Stimulated activated CD4-positive, alpha-beta T cell treated with anti-CD3 and anti-CD28 coated beads, TNF-alpha, amount 100 ng/mL, for 48 hours (primary cell): ENCODE results near the gene IL20.

Experiments
- DNase-seq, 3 donors: peaks; one replicate each; pipeline ENCODE4 v3.0.0-alpha.2; 2020; ENCODE audit warnings: low read depth in 3 of 3

IL20 gene

GRCh38 chr1:206878456-206878855 is 13.0 kb downstream of the IL20 start:
- DNase-seq: no peak

GRCh38 chr1:206880314-206880713 is 14.9 kb downstream of the IL20 start:
- DNase-seq: no peak

- DNase-seq: no peak
Measured at GRCh38 chr1:206882555-206882954, 17.1 kb downstream of the IL20 start.

- no peak for DNase-seq
Measured at GRCh38 chr1:206883160-206883559, 17.7 kb downstream of the IL20 start.

- DNase-seq: no peak
Measured at GRCh38 chr1:206883876-206884275, 18.5 kb downstream of the IL20 start.

GRCh38 chr1:206885341-206886060 is 20.1 kb downstream of the IL20 start:
- DNase-seq: no peak

GRCh38 chr1:206886831-206887230 is 21.4 kb downstream of the IL20 start:
- no peak for DNase-seq

GRCh38 chr1:206887701-206888100 is 22.3 kb downstream of the IL20 start:
- DNase-seq: no peak

- DNase-seq: no peak
Measured at GRCh38 chr1:206890125-206891060, 25.0 kb downstream of the IL20 start.

- no peak for DNase-seq
Measured at GRCh38 chr1:206891412-206891811, 26.0 kb downstream of the IL20 start.

GRCh38 chr1:206892351-206892984 is 27.0 kb downstream of the IL20 start:
- DNase-seq: no peak

- no peak for DNase-seq
Measured at GRCh38 chr1:206893380-206893779, 28.0 kb downstream of the IL20 start.

GRCh38 chr1:206895325-206895724 is 29.9 kb downstream of the IL20 start:
- DNase-seq: no peak

- DNase-seq: no peak
Measured at GRCh38 chr1:206895837-206896242, 30.4 kb downstream of the IL20 start.

- no peak for DNase-seq
Measured at GRCh38 chr1:206896261-206896660, 30.8 kb downstream of the IL20 start.

- DNase-seq: peak; percentile 59 to 80 (median 79)
Measured at GRCh38 chr1:206897175-206897574, 31.8 kb downstream of the IL20 start, which contains the start of gene IL24. Gene IL24, plus strand, starts transcription at chr1:206897443. Its CDS starts 390 bp downstream, at chr1:206897833.

GRCh38 chr1:206898089-206898914 is 32.9 kb downstream of the IL20 start:
- DNase-seq: no peak

- DNase-seq: no peak
Measured at GRCh38 chr1:206898915-206899431, 33.5 kb downstream of the IL20 start.

GRCh38 chr1:206899717-206900116 is 34.3 kb downstream of the IL20 start:
- no peak for DNase-seq

GRCh38 chr1:206900149-206900548 is 34.7 kb downstream of the IL20 start:
- no peak for DNase-seq

GRCh38 chr1:206901944-206902343 is 36.5 kb downstream of the IL20 start:
- DNase-seq: no peak
